ENCODE results near the gene GNG7.

GRCh38 chr19:2607712-2608601 is 94.5 kb downstream of the GNG7 start:
- TF ChIP-seq FOXK1 (CRISPR knock-in tag; IDR thresholded peaks at IDR 0.05) (no peak), JUN (CRISPR knock-in tag; IDR thresholded peaks at IDR 0.05) (no peak), GABPB1 (CRISPR knock-in tag; IDR thresholded peaks at IDR 0.05) (no peak), CREB1 (CRISPR knock-in tag; IDR thresholded peaks at IDR 0.05) (no peak), ATF1 (CRISPR knock-in tag; IDR thresholded peaks at IDR 0.05) (no peak), ESRRA (CRISPR knock-in tag; IDR thresholded peaks at IDR 0.05; ENCODE audit: borderline replicate concordance) (no peak)

Measured in WTC11 (cell line).